NCI-H1436 (cell line): Measurements from ENCODE around the gene ONECUT1.

Experiments
- DNase-seq: peaks from one replicate; lab custom pipeline; 2025; lab: John Stamatoyannopoulos, UW

ONECUT1 gene

GRCh38 chr15:52782514-52782913 is 7.6 kb downstream of the ONECUT1 start:
- DNase-seq = no peak

GRCh38 chr15:52780172-52780980 is 9.8 kb downstream of the ONECUT1 start:
- peak; percentile 13 for DNase-seq

DNA sequence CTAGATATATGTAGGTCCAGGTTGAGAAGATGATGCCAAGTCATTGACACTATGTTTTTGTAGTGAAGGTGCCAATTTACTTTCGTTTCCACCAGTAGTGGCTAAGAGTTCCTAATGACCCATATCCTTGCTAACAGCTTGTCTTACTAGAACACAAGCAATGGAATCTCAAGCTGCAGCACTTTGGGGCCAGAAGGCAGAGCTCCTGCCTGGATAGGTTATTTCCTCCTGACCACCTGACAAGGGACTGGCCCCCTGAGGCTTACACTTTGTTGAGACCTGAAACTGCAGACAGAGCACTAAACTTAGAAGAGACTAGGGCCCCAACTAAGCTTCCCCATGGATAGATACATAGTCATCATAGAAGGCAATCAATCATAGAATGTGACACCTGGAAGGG is 11.7 kb downstream of the ONECUT1 start:
- no peak for DNase-seq

GRCh38 chr15:52772766-52773165 is 17.4 kb downstream of the ONECUT1 start:
- DNase-seq = no peak

DNA sequence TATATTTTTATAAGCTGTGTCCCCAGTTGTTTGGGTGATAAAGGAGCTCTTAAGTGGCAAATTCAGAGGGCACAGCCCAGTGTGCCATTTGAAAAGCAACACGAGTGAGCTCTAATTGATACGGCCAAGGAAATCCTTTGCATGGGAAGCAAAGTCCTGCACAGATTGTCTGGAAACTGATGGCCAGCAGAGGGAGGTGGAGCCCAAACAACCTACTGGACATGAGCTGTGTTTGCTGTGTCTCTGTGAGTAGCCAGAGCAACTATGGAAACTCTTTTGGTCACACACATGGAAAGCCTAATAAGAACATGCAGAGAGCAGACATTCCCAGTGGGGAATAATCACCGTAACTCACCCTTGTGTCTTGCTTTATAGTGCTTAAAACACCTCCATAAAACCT is 24.4 kb downstream of the ONECUT1 start:
- DNase-seq = no peak

- no peak for DNase-seq
These were observed 25.4 kb downstream of the ONECUT1 start for GRCh38 chr15:52764731-52765130.

DNA sequence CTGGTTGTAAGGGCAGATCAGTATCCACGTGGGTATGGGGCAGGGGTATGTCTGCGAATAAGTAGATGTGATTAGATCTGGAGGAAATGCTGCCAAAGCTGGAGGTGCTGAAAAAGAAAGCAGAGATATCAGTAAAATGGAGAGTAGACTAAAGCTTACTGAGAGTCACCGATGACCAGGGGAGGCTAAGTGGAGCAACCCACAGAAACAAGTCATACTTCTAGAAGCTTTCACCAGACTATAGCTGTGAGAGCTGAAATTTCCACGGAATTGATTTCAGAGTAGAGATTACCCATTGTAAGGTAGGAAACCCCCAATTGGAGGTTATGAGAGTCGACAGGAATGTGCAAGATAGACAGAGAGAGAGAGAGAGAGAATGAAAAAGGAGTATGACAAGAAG is 27.5 kb downstream of the ONECUT1 start:
- no peak for DNase-seq

DNA sequence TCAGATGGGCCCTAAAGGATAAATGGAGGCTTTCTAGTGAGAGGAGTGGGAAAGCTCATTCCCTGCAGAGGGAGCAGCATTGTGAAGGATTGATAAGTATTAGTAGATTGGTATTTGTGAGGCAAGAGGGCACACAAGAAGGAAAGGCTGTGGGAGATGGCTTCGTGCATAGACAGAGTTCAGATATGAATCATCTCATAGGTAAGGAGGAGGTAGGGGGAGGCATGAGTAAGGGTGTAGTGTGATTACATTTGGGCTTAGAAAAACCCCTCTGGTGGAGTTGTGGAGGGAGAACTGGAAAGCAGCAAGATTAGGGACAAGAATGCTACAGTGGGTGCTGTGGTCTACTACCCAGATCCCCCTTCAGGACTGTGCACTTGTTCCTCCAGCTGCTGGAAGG is 29.6 kb downstream of the ONECUT1 start:
- no peak for DNase-seq

- DNase-seq = no peak
These were observed 30.2 kb downstream of the ONECUT1 start for GRCh38 chr15:52759969-52760368.

DNA sequence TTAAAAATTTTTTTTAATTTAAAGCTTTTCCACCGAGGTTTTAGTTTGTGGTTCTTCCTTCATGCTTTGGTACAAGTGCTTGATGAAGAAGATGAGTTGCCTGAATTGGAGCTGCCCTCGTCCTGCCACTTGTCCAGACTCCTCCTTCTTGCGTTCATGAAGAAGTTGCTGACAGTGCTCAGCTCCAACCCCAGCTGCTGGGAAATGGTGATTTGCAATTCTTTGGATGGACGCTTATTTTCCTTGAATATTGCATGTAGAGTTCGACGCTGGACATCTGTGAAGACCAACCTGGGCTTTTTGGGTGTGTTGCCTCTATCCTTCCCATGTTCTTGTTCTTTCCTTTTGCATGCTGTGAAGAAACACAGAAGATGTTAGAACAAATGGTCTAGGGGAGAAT is 32.6 kb downstream of the ONECUT1 start:
- DNase-seq = no peak

DNA sequence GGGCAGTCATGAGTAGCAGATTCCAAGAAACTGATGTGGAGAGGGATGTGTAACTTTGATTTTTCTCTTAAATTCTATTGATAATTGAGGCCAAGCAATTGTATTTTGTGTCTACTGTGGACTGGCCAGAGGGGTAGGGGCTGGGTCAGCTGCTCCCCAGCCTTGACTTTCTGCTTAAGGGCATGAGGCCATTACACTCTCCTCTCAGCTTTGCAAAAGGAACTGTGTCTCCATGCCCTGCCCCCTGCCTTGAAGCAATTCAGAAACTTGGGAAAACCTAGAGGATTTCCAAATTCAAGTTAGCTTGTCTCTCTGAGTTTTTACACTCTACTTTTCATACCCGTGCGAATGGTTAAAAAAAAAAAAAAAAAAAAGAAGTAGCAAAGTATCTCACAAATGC is 38.6 kb downstream of the ONECUT1 start:
- DNase-seq = no peak

DNA sequence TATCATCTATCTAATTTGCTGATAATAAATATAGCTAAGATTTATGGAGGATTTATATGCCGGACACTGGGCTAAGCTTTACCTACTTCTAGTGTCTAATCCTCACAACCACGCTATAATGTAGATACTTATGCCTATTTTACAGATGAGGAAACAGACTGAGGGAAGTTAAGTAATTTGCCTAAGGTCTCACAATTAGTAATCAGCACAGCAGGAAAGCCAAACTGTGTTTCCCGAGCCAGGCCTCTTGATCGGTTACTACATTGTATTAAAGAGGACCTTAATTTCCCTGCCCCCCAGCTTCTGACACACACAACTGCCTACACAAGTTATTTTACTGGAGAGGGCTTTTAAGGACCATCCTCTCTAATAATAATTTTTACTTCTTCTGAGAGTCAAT is 40.9 kb downstream of the ONECUT1 start:
- DNase-seq = no peak

- no peak for DNase-seq
These were observed 43.9 kb downstream of the ONECUT1 start for GRCh38 chr15:52746162-52746757.

GRCh38 chr15:52745326-52746161 is 44.6 kb downstream of the ONECUT1 start:
- peak; percentile 13 for DNase-seq

DNA sequence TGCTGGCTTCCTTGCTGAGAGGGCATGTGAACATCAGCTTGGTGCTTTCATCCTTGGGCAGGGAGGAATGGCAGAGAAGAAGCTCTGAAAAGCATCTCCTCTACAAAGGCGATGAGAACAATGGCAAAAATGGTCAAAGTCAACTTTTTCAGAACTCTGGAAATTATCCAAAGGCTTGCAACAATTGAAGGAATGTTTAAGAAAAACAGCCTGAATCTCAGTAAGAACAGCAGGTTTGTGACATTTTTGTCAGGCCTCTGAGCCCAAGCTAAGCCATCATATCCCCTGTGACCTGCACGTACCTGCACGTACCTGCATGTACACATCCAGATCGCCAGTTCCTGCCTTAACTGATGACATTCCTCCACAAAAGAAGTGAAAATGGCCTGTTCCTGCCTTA is 51.8 kb downstream of the ONECUT1 start:
- DNase-seq = no peak

- no peak for DNase-seq
These were observed 52.4 kb downstream of the ONECUT1 start for GRCh38 chr15:52737720-52738119.

DNA sequence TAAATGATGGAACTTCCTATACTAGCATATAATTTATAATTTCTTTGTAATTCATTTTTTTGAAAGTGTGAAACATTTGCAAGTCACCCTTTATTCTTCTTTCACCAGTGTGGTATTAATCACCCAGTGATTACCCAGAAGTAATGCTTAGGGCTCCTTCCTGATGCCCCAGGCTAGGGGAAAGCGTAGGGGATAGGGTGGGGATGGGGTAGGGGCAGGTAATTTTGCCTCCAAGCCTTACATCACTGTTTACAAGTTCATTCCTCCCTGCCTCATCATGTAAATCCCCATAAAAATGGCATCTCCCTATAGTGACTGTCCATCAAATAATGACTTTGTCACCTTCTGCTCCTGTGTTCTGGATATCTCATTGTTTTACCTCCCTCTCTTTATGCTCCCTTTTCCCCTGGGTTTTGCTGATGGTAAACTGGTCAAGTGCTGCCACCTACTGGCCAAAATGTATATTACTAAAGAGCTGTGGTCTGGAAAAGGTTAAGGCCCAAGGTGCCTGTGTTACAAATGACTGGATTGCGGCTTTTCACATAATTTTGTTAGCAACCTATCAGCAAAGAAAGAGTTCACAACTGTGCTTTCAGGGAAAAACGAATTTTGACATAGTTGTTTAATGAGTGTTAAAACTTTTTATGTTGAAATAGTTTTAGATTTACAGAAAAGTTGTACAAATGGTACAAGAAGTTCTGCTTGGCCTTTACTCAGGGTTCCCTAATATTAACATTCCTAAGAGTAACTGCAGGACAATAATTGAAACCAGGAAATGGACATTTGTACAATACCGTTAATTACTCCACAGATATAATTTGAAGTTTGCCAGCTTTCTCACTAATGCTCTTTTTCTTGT is 54.7 kb downstream of the ONECUT1 start:
- peak; percentile 84 for DNase-seq

DNA sequence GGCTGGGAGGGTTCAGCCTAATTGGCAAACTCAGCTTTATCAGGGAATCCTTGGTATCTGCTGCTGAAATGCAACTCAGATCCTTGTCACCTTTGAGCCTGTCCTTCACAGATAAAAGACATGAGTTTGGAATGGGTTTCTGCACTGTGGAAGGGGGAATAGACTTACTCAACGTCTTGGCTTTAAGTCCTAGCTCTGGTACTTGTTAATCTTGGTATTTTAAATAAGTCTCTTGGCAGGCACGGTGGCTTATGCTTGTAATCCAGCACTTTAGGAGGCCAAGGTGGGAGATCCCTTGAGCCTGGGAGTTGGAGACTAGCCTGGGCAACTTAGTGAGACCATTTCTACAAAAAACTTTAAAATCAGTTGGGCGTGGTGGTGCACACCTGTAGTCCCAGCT is 55.8 kb downstream of the ONECUT1 start:
- DNase-seq = no peak

DNA sequence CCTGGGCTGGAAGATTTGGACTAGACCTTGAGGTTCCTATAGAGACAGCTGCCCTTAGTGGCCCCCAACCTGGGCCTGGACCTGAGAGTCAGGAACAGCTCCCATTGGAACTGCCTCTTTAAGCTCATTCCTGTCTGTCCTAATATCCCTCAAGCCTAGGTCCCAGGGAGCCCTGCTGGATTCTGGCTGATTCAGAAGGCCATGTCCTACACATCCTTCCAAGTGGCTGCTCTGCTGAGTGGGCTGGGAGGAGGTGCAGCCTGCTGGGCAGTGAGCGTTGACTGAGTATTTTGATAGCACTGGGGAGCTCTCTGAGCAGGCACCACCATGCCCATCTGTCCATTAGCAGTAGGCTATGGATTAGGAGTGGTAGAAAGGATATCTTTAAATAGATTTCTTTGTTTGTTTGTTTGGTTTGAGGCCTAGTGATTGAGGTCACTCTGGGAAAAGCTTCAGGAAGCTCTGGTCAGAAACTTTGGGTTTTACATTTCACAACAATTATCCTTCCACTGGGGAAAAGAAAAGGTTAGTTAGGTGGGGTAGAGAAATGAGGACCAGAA is 56.4 kb downstream of the ONECUT1 start:
- DNase-seq = no peak

DNA sequence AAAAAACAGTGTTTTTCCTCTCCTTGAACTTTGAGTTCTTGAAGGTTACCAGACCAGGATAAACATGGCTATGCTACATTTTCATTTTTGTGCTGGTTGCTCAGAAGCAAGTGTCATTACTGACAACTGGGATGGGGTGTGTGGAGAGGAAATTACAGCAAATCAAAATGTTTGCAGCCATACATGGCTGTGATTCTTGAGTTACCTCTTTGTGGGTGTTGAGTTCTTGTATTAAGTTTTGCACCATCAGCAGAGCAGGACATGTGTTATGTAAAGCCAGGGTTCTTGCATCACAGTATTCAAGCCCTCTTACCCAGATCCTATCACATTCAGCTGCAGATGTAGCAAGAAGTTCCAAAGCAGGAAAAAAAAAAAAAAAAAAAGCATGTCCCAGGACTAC is 57.0 kb downstream of the ONECUT1 start:
- DNase-seq = no peak

DNA sequence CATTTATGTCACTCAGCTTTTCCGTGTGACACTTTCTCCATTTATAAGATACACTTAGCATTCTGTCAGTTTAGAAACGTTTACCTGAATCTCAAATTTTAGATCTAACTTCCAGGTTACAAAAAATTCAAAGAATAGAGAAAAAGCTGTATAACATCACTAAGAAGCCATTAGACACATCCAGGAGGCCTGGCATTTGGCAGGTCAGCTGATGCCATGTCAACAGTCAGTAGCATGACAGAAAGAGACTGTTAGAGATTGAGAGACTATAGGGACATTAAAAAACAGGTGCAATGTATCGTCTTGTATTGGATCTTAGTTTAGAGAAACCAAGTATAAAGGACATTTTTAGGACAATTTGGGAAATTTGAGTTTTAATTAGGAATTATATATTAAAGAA is 57.6 kb downstream of the ONECUT1 start:
- DNase-seq = no peak
